ENCODE measurements around the gene SELENON.

DNA sequence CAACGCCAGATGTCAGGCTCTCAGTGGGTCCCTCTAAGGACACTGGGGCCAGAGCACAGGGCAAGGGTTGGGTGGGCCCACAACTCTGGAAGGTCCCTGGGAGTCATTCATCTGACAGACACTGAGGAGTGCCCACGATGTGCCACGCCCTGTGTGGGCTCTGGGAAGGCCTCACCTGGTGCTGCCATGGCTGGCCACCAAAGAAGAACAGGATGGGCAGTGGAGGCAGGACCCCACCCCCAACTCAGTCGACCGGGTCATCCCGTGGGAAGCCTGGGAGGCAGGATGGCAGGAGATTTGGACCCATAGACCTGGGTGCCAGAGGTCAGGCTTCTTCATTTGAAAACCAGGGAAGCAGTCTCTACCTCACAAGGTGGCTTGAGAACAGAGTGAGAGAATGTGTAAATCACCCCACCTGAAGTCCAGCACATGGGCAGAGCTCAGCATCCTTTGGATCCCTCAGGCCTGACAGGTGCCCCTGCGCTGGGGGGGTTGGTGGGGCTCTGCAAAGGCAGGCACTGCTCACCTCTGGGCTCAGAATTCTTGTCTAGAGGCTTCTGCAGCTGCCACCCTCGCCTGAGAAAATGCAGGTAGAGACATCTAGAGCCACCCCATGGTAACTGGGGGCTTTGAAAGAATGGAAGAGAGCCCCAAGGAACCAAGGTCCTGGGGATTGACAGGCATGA, 1.2 kb upstream of the SELENON start:
- TF ChIP-seq TAF1 (IDR thresholded peaks at IDR 0.05; ENCODE audit: low read depth, low read length) (no peak), POLR2A (IDR thresholded peaks at IDR 0.05; ENCODE audit: low read depth, low read length) (no peak), POLR2AphosphoS5 (IDR thresholded peaks at IDR 0.05; ENCODE audit: low read depth, low read length) (no peak), SPI1 (IDR thresholded peaks at IDR 0.05; ENCODE audit: low read depth, low read length) (no peak), POU2F2 (IDR thresholded peaks at IDR 0.05; ENCODE audit: low read depth, low read length) (no peak), PAX5 (IDR thresholded peaks at IDR 0.05; ENCODE audit: insufficient read depth, low read length, severe bottlenecking) (no peak)

All from GM12891 (cell line).